HG03103 (cell line): ENCODE results near the gene ZNF410.
"Not testable (repeated sequence)": the region's sequence is repeated elsewhere in the genome, so short reads cannot be mapped to it uniquely, and the experiment has no call there.

ENCODE experiments used
- ATAC-seq: cut with Tn5 transposase; IDR thresholded peaks from one replicate; pipeline ENCODE4 v1.9.1; 2021; ENCODE audit warnings: low read depth; ENCODE audit not compliant: unreplicated experiment

The ZNF410 gene, protein sequence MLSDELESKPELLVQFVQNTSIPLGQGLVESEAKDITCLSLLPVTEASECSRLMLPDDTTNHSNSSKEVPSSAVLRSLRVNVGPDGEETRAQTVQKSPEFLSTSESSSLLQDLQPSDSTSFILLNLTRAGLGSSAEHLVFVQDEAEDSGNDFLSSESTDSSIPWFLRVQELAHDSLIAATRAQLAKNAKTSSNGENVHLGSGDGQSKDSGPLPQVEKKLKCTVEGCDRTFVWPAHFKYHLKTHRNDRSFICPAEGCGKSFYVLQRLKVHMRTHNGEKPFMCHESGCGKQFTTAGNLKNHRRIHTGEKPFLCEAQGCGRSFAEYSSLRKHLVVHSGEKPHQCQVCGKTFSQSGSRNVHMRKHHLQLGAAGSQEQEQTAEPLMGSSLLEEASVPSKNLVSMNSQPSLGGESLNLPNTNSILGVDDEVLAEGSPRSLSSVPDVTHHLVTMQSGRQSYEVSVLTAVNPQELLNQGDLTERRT

DNA sequence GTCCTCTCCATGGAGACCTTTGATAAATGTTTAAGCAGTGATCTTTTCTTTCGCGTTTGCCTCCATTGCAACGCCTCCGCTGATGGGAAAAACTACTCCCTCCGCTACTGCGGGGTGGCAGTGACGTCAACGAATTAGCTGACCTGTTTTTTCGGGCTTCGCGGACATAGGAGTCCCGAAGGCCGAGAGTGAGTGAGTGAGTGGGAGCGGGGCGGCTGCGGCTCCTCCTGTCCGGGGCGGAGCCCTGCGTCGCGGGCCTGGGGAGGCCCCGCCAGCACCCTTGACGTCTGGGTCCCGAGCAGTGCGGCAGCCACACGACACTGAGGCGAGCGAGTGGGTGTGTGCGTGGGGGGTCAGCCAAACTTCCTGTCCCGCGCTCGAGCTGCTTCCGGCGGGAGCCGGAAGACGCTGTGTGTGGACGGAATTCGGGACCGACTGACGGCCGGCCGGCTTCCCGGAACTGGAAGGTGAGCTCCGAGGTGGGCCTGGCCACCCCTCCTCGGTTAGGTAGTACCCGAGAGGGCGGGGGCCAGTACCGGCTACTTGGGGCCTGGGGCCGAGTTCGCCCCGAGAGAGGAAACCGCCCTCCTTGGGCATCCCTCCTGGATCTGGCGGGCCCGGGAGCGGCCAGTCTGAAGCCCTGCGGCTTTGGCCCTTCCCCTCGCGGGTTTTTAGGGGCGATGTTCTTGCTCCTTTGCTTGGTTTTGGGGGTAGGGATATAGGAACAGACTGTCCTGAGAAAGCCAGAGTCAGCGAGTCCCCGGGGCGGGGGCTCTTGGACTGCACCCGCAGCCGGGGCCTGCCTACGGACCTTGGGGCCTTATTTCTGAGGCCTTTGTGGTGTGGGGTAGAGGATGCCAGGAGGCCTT lies at the start of gene ZNF410:
TSS of gene ZNF410 (plus strand) at position 411 of the 869 bp plus-strand sequence. CDS start 5,317 bp downstream, outside the sequence.
- ATAC-seq: peak; percentile 98

DNA sequence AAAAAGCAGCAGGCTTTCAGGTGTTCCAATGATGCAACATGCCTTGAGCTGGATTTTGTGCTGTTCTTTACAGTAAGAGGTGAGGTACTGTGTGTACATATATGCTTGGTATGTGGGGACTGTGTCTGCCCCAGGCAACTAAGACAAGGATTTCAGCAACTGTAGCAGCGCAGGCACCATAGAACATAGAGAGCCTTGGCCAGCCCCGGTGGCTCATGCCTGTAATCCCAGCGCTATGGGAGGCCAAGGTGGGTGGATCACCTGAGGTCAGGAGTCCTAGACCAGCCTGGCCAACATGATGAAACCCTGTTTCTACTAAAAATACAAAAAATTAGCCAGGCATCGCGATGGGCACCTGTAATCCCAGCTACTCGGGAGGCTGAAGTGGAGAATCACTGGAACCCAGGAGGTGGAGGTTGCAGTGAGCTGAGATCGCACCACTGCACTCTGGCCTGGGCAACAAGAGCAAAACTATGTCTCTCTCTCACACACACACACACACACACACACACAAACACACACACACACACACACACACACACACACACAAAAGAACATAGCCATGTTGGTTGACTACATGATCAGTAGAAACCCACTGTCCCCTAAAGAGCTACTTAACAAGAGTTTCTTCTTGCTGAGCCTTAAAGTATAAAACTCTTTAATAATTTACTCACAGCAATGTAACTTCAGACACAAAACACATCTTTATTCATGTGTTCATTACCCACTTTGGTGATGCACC lies 48.2 kb upstream of the ZNF410 start:
- not testable (repeated sequence) for ATAC-seq

DNA sequence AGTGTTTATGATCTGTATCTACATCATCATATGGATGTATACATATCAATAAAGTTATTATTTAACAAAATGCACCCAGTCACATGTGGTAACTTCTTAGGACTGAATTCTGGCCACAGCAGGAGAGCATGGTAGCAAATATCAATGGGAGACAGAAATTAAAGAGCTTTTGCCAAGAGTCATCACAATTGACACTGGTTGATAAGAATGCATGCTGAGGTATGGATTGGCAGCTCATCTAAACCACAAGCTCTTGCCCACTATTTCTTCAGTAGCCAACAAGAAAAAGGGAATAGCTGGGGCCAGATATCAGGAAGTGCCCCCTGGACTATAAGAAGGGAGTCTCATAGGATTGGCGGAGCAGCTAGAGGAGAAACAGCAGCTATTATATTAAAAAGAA lies 44.5 kb upstream of the ZNF410 start:
- ATAC-seq: no peak

DNA sequence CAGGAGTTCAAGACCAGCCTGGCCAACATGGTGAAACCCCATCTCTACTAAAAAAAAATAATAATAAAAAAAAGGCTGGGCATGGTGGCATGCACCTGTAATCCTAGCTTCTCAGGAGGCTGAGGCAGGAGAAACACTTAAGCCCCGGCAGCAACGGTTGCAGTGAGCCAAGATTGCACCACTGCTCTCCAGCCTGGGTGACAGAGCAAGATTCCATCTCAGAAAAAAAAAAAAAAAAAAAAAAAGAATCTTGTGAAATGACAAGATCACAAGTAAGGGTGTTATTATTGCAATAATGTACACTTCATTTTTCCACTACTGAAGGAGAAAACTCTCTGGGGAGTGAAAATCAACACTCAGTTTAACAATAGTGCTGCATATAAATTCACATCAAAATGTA lies 43.8 kb upstream of the ZNF410 start:
- ATAC-seq: no peak

DNA sequence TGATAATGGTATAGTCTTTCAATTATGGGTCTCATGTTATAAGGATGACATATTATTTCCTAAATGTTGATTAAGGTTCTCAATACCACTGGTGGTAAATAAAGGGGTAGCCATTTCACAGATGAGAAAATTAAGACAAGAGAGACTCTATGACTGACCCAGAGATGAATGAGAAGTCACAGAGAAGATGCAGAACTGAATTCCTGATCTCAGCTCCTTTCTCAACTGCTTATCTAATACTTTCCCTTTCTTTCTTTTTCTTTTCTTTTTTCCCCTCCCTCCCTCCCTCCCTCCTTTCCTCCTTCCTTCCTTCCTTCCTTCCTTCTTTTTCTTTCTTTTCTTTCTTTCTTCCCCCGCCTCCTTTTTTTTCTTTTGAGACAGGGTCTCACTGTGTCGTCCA lies 43.4 kb upstream of the ZNF410 start:
- ATAC-seq: no peak

DNA sequence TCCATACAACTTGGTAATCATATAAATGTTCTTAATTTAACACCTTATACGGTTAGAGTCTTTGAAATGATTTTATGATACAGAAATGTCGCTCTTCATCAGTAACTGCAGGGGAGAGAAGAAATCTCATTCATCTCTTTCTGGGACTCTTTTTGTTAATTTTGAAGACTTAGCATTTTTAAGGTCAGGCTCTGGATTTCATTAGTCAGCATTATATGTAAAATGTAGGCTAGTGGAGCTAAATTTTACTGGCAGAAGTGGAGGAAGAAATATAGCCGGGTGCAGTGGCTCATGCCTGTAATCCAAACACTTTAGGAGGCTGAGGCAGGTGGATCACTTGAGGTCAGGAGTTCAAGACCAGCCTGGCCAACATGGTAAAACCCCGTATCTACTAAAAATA lies 39.7 kb upstream of the ZNF410 start:
- ATAC-seq: no peak

DNA sequence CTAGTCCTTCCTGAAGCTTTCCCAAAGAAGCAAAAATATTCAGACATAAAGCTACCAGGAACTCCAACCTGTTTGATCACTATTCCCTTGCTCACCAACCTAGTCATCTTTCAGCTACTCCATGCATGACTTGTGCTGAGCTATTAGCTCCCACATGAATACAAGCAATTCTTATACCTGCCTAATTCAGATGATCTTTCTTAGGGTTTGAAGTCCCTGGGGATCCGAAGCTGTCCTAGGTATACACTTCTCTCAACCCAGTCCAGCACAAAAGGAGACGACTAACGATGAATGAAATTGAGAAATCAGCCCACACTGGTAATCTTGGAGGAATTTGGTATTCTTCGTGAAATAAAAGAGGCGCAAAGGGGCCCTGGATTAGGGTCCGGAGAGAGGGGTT lies 35.7 kb upstream of the ZNF410 start:
- no peak for ATAC-seq

DNA sequence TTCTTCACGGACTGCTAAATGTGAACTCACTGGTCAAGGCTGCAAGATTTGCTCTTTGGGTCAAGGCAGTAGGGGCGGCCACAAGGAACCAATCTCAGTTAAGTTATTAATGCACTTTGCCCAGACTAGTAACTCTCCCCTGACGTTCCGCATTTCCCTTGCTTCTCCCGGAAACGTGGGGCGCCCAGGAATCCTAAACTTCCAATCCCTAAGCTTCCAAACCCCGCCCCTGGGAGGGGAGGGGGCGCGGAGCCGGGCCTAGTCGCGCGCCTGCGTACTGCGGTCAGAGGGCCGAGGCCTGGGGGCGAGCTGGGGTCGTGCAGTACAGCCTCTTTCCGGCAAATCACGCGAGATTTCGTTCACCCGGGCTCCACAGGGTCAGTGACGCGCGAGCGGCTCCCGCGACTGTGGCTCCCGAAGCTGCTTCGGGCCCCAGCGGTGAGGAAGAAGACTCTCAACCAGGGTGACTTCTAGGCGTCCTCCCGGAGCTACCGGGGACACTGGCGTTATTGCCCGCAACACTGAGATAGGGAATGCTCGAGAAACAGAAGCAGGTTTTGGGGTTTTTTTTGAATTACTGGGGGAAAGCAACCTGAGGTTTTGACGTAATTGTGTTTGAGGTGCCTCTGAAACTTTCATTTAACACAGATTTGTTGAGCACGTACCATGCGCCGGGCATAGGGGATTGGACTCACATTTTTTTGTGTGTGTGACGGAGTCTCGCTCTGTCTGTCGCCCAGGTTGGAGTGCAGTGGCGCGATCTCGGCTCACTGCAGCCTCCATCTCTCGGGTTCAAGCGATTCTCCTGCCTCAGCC lies 34.9 kb upstream of the ZNF410 start, which contains the start of gene PTGR2:
TSS of gene PTGR2 (plus strand) at position 265 of the 816 bp plus-strand sequence. CDS start 7,032 bp downstream, outside the sequence.
- ATAC-seq: peak; percentile 85

DNA sequence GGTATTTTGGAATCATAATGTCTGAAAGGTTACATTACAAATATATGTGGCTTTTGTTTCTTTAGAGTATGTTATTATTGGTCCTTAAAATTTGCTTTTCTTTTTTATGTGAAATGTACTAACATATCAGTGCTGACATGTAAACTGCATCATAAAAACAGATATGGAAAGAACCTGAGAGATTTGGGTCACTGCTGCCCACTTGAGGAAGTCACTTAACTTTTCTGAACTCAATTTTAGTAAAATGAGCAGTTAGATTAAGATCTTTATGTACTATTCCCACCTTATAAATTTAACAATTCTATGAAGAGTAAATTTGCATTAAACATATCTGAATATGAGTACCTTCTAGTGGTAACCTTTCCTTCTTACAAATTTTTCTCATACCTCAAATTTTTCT lies 27.5 kb upstream of the ZNF410 start:
- no peak for ATAC-seq

DNA sequence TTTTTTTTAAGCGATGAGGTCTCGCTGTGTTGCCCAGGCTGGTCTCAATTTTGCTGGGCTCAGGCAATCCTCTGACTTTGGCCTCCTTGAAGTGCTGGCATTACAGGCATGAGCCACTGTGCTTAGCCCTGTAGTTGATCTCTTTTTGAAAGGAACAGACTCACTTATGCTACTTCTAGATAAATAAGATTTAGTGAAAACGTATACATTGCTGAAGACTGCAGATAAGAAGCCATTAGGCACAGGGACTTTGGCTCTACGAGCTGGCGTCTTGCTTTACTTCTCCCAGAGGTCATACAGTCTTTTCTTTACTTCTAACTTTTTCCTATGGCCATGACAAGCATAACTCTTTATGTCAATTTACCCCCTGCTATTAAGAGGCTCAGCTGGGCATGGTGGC lies 25.6 kb upstream of the ZNF410 start:
- no peak for ATAC-seq

DNA sequence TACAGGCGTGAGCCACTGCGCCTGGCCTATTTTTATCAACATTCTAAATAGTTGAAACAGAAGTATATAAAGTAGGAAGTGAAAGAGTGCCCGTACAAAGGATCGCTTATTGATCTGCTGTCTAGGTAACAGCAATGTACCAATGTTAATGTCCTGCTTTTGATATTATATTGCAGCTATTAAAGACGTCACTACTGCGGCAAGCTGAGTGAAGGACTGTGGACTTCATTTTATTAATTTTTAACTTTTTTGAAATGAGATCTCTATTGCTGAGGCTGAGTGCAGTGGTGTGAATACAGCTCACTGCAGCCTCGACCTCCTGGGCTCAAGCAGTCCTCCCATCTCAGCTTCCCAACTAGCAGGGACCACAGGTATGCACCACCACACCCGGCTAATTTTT lies 24.2 kb upstream of the ZNF410 start:
- ATAC-seq: no peak

DNA sequence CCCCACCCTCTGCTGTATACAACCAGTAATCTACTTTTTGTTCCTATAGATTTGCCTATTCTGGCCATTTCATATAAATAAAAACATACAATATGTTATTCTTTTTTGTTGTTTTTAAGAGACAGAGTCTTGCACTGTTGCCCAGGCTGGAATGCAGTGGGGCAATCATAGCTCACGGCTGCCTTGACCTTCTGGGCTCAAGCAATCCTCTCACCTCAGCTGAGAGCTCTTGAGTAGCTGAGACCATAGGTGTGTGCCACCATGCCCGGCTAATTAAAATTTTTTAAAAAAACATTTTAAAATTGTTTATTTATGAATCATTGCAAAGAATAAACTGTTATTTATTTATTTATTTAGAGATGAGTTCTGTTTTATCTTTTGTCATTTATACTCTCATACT lies 23.4 kb upstream of the ZNF410 start:
- ATAC-seq: no peak

DNA sequence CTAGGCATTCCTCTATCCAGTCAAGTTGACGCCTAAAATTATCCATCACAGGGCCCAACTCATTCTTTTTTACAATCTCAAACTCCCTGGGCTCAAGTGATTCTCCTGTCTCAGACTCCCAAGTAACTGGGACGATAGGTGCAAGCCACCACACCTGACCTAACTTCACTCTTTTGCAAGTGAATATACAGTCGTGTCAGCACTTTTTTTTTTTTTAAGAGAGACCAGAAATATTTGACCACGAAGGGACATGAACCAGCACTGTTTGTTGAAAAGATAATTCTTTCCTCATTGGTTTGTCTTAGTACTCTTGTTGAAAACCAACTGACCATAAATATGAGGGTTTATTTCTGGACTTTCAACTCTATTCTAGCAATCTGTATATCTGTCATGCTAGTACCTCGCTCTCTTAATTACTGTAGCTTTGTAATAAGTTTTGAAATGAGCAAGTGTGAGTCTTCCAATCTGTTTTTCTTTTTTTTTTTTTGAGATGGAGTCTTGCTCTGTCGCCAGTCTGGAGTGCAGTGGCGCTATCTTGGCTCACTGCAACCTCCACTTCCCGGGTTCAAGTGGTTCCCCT lies 21.0 kb upstream of the ZNF410 start:
- ATAC-seq: no peak

DNA sequence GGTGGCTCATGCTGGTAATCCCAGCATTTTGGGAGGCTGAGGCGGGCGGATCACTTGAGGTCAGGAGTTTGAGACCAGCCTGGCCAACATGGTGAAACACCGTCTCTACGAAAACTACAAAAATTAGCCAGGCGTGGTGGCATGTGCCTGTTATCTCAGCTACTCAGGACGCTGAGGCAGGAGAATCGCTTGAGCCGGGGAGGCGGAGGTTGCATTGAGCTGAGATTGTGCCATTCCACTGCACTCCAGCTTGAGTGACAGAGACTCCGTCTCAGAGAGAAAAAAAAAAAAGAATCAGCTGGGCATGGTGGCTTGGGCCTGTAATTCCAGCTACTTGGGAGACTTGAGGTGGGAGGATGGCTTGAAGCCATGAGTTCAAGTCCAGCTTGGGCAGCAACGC lies 16.9 kb upstream of the ZNF410 start:
- ATAC-seq: not testable (repeated sequence)

DNA sequence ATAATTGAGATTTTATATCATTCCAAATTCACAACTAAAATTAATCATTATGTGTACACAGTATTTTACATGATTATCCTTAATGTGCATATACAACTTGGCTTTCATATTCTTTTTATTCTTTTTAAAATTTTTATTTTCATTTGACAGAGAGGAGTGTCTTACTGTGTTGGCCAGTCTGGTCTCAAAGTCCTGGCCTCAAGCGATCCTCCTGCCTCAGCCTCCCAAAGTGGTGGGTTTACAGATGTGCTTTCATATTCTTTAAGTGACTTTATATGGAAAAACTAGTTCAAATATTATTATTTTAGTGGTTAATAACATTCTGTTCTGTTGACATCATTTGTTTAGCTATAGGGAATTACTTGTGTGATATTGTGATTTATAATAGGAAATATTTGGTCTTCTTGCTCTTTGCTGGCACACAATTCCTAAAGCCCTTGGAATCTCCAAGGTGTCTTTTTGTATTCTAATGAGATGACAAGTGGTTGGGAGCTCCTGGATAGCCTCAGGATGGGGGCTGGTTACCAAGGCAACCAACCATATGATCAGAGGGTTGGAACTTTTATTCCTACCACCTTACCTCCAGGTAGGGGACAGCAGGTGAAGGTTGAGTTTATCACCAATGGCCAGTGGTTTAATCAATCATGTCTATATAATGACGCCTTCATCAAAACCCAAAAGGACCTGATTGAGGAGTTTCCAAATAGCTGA lies 16.0 kb upstream of the ZNF410 start:
- ATAC-seq: no peak

DNA sequence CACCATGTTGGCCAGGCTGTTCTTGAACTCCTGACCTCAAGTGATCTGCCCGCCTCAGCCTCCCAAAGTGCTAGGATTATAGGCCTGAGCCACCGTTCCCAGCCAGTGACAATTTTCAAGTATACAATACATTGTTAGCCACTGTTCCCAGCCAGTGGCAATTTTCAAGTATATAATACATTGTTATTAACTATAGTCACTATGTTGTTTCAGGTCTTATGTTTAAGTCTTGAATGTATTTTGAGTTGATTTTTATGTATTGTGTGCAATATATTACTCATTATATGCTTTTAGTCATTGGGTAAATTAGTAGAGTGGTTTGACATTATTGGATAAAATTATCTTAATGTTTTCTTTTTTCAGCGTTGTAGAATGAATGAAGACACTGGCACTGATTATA lies 13.0 kb upstream of the ZNF410 start:
- no peak for ATAC-seq

DNA sequence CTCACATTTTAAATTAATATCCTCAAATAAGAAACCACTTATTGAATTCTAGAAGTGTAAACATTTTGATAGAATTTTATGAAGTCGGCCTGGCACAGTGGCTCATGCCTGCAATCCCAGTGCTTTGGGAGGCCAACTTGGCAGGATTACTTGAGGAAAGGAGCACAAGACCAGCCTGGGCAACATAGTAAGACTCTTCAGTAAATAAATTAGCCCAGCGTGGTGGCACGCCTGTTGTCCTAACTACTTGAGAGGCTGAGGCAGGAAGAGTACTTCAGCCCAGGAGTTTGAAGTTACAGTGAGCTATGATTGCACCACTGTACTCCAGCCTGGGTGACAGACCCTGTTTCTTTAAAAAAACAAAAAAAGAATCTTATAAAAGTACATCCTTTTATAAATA lies 8.9 kb upstream of the ZNF410 start:
- no peak for ATAC-seq

DNA sequence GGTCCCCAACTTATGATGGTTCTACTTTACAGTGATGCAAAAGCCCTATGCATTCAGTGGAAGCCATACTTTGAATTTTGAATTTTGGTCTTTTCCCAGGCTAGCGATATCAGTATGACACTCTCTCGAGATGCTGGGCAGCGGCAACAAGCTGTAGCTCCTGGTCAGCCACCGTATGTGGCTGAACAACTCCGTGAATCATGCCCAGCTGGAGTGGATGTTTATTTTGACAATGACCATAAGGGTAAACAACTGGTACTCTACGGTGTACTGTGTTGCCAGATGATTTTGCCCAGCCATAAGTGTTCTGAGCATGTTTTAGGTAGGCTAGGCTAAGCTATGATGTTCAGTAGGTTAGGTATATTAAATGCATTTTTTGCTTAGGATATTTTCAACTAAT lies 8.2 kb upstream of the ZNF410 start:
- ATAC-seq: no peak

DNA sequence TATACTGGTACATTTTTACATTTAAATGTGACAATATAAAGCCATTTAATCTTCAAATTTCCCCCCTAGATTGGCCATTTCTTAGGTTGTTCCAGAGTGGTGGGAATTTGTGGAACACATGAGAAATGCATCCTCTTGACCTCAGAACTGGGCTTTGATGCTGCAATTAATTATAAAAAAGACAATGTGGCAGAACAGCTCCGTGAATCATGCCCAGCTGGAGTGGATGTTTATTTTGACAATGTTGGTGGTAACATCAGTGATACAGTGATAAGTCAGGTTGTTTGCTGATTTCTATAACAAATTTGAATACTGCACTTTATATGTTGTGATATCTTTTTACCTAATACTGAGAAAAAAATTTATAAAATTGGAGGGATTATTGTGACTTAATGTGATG lies 7.6 kb upstream of the ZNF410 start:
- ATAC-seq: no peak
